G401 (cell line): ENCODE data around the gene ELK3. TPM values are rescaled to one million over a fixed set of nuclear protein-coding genes. Genes with fewer than 3 reads are reported as not detected.
"Not testable (repeated sequence)": the region's sequence is repeated elsewhere in the genome, so short reads cannot be mapped to it uniquely, and the experiment has no call there.

ENCODE experiments used
- DNase-seq: peaks from one replicate; pipeline ENCODE4 v3.0.0-alpha.2; 2015; ENCODE audit warnings: low spot score
- in situ Hi-C: cut with HindIII; loops from 2 replicates; pipeline ENCODE4 v1.10.0; 2016; ENCODE audit warnings: low sequenced_read_pairs, mixed read lengths
- total RNA-seq: library from RNA; depleted of rRNA; stranded (reverse); fragments of >200 nt; shearing (Covaris generic); gene quantifications from 2 replicates; pipeline ENCODE4 v1.2.3, GENCODE V29; 2014

ELK3 gene
- total RNA-seq, 1 experiment from 2014 or later: 12.4 TPM

- in situ Hi-C loops: no loop called here
Observed at GRCh38 chr12:96274331-96274730, 80.2 kb downstream of the ELK3 start.

GRCh38 chr12:96285158-96285557, 91.0 kb downstream of the ELK3 start:
- no peak for DNase-seq
- in situ Hi-C loops: no loop called here

More at GRCh38 chr12:96274331-96274730, 80.2 kb downstream of the ELK3 start:
- no peak for DNase-seq

- no peak for DNase-seq
- in situ Hi-C loops: no loop called here
Observed at GRCh38 chr12:96289067-96289466, 94.9 kb downstream of the ELK3 start.

GRCh38 chr12:96293093-96293492, 98.9 kb downstream of the ELK3 start:
- DNase-seq: no peak
- in situ Hi-C loops: no loop called here

- DNase-seq: no peak
- in situ Hi-C loops: no loop called here
Observed at GRCh38 chr12:96294831-96295230, 100.7 kb downstream of the ELK3 start.

GRCh38 chr12:96295532-96296160, 101.5 kb downstream of the ELK3 start:
- peak; percentile 24 for DNase-seq

GRCh38 chr12:96297504-96297903, 103.3 kb downstream of the ELK3 start:
- in situ Hi-C loops: no loop called here
- DNase-seq: no peak

More at GRCh38 chr12:96295532-96296160, 101.5 kb downstream of the ELK3 start:
- in situ Hi-C loops: no loop called here

GRCh38 chr12:96300064-96300463, 105.9 kb downstream of the ELK3 start:
- in situ Hi-C loops: no loop called here
- DNase-seq: no peak

- DNase-seq: no peak
- in situ Hi-C loops: no loop called here
Observed at GRCh38 chr12:96301732-96302131, 107.6 kb downstream of the ELK3 start.

- in situ Hi-C loops: no loop called here
- no peak for DNase-seq
Observed at GRCh38 chr12:96302687-96303310, 108.6 kb downstream of the ELK3 start.

GRCh38 chr12:96303653-96304052, 109.5 kb downstream of the ELK3 start:
- no peak for DNase-seq
- in situ Hi-C loops: no loop called here

GRCh38 chr12:96305665-96306064, 111.5 kb downstream of the ELK3 start:
- DNase-seq: no peak
- in situ Hi-C loops: no loop called here

- in situ Hi-C loops: no loop called here
- DNase-seq: no peak
Observed at GRCh38 chr12:96308881-96309280, 114.7 kb downstream of the ELK3 start.

GRCh38 chr12:96310067-96310466, 115.9 kb downstream of the ELK3 start:
- in situ Hi-C loops: no loop called here
- DNase-seq: no peak

- in situ Hi-C loops: no loop called here
- DNase-seq: no peak
Observed at GRCh38 chr12:96311191-96311590, 117.0 kb downstream of the ELK3 start.

GRCh38 chr12:96313606-96314005, 119.4 kb downstream of the ELK3 start:
- no peak for DNase-seq
- in situ Hi-C loops: no loop called here

GRCh38 chr12:96314723-96315122, 120.5 kb downstream of the ELK3 start:
- DNase-seq: no peak

GRCh38 chr12:96315741-96316481, 121.7 kb downstream of the ELK3 start:
- in situ Hi-C loops, DNase-seq: not testable (repeated sequence)

More at GRCh38 chr12:96314723-96315122, 120.5 kb downstream of the ELK3 start:
- in situ Hi-C loops: no loop called here

GRCh38 chr12:96317801-96318200, 123.6 kb downstream of the ELK3 start:
- in situ Hi-C loops, DNase-seq: not testable (repeated sequence)
